T-helper 2 cell (primary cell): Measurements from ENCODE around the gene BDNF.
"Not testable (repeated sequence)": the region's sequence is repeated elsewhere in the genome, so short reads cannot be mapped to it uniquely, and the experiment has no call there.

ENCODE experiments used
- DNase-seq, 5 experiments: peaks; one replicate each; pipeline versions ENCODE4 v3.0.0 to v3.0.0-alpha.2; 2012 to 2022
- total RNA-seq, 2 donors: gene quantifications; one replicate each; lab custom pipeline; 2026; lab: John Stamatoyannopoulos, UW

BDNF gene
- total RNA-seq = 0 to 0.07 reads per million in 2 donors

GRCh38 chr11:27700351-27701301, at the start of gene BDNF:
BDNF (minus strand) TSS chr11:27700455; CDS start chr11:27658564, 41,891 bp downstream.
- DNase-seq = no peak

GRCh38 chr11:27740362-27741013, 40.2 kb upstream of the BDNF start:
- no peak for DNase-seq

GRCh38 chr11:27735281-27735680, 35.0 kb upstream of the BDNF start:
- DNase-seq = no peak

DNA sequence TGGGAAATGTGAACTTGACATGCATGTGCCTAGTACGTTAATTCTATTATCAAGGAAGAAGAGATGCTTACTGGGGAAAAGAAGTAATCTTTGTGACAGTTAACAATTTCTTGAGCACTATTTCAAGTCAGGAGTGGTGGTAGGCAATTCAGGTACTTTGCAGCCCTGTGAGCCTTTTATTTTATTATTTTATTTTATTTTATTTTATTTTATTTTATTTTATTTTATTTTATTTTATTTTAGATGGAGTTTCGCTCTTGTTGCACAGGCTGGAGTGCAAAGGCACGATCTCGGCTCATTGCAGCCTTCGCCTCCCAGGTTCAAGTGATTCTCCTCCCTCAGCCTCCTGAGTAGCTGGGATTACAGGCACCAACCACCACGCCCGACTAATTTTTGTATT, 31.5 kb upstream of the BDNF start:
- DNase-seq = not testable (repeated sequence)

- no peak for DNase-seq
Observed at GRCh38 chr11:27726981-27727380, 26.7 kb upstream of the BDNF start.

GRCh38 chr11:27723687-27724086, 23.4 kb upstream of the BDNF start:
- DNase-seq = no peak

DNA sequence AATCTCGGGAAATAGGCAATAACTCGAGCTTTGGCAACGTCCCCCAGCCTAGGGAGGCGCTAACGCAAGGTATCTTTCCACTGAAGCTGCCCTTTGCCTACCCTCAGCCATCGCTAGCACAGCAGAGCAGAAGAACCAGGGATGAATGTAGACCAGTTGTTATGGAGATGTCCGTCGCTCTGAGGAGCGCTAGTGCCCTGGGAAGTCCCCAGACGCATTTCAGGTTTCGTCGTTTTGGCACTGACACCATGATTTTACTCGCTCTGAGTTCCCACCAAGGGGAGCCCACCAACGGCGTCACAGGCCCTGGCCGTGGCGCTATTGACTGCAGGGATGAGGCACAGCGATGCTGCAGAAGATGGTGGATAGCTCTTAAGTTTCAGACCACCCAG, 22.7 kb upstream of the BDNF start:
- DNase-seq = no peak

DNA sequence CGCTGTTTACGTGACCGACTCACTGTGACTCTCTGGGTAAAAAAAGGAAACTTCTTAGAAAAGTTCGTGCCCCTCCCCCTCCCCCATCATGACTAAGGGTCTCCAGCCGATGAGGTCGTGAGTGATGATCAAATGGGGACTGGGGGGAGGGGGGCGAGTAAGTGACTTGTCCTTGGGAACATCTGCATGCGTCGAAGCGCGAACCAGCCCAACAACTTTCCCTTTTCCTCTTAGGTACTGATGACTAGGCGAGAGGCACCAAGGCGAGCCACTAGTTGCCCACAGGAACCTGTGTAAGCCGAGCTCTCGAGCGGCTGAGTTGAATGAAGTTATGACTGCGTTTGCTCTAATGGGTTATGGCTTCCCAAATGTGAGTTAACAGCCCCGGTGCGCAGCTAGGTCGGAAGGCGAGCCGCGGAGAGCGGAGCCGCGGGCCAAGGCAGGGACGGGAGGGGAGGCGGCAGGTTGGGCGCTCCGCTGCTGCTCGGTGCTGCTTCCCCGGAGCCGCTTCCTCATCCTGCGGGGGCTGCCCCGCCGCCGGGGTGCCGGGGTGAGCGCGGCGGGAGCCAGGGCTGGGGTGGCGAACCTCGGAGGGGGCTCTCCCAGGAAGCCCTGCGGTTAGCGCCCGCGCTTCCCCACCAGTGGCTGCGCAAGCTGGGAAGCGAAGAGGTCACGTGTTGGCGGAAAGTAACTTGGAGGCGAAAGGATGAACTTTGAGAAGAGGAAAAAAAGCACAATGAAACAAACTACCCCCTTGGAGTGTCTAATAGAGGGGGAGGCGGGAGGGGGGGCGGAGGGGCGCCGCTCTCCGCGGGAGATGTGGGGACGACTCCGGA, 22.1 kb upstream of the BDNF start:
- DNase-seq = peak in 1 of 5 experiments; percentile 7

DNA sequence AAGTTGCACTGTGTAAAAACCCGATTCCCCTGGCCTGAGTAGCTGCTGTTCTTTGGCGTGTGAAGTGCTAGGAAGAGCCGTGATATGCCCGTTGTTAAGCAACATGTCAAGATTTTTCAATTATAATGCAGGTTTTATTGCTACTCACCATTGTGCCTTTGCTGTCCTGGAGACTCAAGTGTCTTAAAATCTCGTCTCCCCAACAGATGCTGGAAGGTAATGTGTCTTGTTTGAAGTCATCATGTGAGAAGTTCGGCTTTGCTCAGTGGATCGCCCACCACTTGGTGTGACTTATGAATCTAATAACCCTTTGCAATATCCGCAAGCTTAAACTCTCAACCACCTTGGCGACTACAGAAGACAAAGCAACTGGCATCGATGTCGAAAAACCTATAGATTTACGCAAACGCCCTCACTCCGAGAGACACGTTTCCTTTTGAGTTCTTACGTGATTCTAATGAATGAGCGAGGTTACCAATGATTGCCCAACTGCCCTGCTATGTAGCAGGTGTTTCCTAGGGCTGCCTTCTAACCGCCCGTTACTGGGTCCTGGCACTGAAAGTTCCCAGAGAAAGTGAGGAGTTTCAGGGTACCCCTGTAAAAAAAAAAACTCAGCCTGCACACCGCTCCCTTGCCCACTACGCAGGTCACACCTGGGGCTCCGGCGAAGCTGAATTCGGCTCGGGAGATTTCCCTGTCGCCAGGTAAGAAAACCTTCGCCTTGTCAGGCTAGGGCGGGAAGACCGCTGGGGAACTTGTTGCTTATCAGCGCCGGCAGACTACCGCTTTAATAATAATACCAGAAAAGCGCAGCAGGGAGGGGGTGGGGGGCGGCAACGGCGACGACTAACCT, 21.2 kb upstream of the BDNF start:
- DNase-seq = no peak

DNA sequence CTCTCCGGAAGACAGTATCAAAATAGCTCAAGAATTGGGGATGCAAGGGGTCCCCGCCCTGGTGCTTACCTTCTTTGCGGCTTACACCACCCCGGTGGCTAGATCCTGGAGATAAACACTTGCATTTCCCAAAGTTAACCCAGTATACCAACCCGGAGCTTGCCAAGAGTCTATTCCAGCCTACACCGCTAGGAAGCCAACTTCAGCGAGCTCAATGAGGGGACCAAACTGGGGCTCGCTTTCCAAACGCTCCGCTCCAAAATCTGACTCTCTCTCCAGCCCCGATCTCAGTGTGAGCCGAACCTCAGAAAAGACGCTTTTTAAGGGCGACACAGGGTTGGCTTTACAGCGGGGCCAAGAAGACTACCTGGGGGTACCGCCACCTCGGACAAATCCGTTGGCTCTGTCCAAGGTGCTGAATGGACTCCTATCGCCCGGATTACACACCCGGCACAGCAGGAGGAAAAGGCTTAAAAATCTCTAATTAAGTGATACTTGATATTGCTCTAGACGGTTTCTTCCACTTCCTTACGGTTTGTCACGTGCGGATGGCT, 20.1 kb upstream of the BDNF start:
- DNase-seq = peak in 1 of 5 experiments; percentile 21

DNA sequence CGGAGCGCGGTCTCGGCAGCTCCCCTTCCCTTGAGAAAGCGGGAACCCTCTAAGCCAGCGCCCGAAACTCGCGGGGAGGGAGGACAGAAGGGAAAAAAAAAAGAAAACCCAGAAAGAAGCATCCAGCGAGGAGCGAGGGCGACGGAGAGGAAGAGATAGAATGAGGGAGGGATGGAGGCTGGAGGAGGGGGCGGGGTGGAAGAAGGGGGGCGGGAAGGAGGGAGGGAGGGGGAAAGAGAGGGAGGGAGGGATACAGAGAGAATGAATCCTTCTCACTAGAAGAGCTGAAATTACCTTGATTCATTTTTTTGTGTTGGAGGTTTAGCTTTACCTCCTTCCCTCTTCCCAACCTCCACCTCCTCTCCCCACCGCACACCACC, 19.3 kb upstream of the BDNF start:
- no peak for DNase-seq

DNA sequence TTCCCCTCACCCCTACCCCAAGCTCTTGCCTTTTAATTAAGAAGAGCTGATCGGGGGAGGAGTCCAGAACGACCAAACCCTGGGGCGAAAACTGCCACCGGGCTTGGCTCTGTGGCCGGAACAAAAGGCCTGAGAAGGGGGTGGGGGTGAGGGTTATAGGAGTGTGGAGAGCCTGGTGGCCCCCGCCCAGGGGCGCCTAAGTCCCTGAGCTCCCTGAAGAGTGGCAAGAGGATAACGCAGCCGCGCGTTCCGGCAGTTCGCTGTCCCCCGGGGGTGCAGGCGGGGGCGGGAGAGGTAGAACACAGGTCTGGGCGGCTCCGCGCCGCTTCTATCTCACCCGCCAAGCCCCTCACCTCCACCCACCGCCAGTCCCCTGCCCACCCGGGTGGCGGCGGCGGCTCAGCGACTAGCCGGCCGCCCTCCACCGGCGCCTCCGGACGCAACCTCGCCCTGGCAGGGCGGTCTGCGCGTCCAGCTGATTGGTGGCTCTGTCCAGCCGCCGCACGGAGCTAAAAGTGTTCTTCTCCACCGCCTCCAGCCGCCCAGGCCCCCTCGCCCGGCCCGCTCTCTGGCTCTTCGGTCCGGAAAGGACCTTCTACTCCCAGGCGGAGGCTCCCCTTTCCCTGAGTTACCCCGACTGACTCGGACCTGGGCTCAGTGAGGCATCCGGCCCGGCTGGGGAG, 18.7 kb upstream of the BDNF start:
- no peak for DNase-seq

DNA sequence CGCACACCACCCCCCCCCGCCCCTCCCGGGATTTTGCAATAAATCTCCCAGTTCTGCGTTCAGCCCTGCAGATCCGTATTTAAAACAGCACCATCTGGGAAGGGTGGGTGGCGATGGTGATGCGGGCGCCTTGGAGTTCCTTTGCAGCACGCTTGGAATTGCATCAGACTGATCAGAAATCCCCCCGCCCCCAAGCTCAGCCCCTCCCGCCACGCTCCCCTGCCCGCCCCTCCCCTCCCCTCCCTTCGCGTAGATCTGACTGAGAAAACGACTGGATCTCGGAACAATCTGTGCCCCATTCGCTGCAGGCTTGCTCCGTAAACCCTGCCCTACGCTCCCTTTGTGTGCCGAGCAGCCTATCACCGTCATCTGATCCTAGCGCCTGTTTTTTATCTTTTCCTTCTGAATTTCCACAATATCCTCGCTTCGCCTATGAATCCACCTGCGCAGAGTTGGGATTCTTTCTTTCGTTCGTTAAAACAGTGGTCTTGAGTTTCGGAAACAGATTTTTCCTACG, 18.1 kb upstream of the BDNF start:
- DNase-seq = no peak

- DNase-seq = no peak
Observed at GRCh38 chr11:27717801-27718229, 17.6 kb upstream of the BDNF start.

DNA sequence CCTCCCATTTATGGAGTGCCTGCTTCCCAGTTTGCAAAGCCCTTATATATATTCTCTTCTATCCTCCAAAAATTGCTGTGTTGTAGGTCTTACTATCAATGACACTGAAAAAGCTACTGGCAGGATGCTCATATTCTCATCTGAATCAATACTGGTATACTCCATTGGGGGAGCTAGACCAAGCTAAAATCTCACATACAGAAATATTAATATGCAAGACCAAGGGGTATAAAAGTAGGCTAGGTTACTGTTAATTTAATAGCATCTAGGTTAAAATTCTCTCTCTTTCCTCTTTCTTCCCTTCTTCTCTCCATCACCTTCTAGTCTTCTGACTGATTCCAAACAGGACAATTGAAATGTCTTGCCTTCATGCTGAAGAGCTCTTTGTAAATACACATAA, 17.1 kb upstream of the BDNF start:
- no peak for DNase-seq

DNA sequence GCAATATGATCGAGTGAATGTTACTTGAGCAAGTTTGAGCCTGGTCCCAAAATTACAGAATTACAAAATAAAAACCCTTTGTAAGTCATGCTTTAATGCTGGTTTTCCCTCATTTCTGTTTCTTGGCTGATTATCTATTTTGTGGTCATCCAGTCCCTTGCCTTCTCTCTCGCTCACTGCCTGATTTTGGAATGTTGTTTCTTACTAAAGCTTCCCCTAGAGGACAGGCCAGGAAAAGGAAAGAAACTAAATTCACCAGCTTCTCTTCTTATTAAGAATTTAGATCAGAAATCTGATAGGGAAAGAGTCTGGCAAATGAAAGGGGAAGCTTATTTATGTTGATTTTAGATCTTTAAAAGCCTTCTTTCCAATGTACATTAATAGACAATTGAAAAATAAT, 16.6 kb upstream of the BDNF start:
- no peak for DNase-seq

GRCh38 chr11:27716216-27716615, 16.0 kb upstream of the BDNF start:
- DNase-seq = no peak

DNA sequence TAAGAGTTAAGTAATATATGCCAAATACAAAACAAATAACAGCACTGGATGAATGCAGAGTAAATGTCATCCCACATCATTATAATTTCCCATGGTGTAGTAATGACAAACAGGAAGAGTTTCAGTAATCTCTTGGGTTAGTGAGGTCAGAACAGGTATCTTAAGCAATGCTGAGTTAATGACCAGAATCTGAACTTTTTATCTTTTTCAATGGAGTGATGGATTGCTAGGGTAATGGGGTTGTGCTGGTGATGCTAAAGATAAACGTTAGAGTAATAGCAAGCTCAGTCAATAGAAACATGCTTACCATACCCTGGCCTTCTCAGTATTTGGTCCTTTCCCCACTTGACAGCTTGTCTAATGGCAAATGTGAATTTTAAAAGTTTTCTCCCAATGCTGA, 11.5 kb upstream of the BDNF start:
- DNase-seq = no peak

- no peak for DNase-seq
Observed at GRCh38 chr11:27710536-27710935, 10.3 kb upstream of the BDNF start.

- no peak for DNase-seq
Observed at GRCh38 chr11:27707676-27708075, 7.4 kb upstream of the BDNF start.
